ENCODE measurements around the gene DUSP14. TPM values are rescaled to one million over a fixed set of nuclear protein-coding genes. Genes with fewer than 3 reads are reported as not detected.

DUSP14 gene
- total RNA-seq, 1 donor from 2014 or later, result 4.3 TPM

DNA sequence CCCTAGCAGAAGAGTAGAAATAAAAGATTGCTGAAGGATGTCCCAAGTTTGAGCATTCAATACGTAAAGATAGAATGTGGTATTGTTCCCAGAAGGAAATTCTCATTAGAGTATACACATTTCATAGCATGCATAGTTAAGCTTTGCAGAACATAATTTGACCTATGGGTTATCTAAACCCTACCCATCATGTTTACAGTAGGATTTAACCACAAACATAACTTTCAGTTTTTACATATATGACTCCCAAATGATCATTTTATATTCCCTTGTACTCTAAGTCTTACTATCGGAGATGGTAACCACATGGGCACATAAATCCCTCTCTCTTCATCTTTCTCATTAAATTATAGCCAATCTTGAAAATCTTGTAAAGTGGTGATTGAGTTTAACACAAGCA, 68.6 kb downstream of the DUSP14 start:
- Mint-ChIP-seq H3K4me1 (no peaks in the 10 kb centered on the region), H3K36me3 (ENCODE audit: low read depth) (peaks cover 74% of the 10 kb centered on the region)
- POLR2A ChIA-PET, result no interaction called here

DNA sequence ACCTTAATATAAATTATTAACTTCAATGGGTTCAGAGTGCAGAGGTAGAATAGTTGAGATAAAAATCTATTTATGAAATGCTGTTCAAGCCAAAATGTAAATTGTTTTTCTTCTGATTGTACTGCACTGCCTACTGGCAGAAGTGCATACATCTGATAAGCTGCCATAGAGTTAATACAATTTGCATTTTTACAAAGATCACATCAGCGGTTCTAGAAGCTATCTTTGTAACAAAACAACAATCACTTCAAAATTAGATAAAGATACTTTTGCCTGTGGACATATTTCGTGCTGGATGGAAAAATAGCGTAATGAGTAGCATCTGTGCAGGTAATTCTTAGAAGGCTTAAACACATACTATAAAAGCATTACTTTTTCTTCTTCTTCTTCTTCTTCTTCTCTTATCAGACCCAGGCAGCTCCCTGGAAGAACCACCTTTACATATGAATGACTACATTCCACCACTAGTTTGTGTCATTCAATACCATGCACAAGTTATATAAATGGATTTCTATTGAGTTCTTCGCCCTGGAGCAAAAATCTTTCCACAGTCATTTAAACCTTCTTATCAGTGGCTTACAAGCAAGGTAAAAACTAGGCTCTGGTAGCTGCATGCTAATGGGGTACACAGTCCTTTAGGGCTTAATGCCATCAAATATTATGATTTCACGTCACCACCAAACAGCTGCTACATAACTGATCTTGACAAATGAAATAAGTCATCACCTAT, 72.5 kb downstream of the DUSP14 start:
- H3K27me3 Mint-ChIP-seq, result no peaks in the 10 kb centered on the region
- ChIA-PET POLR2A (no interaction called here), CTCF (interaction anchor here (0.6 to 0.9 kb wide), 2 partner anchors 8 to 254 kb away, joined by 3 read pairs; no protein-coding TSS in a partner anchor)
- DNase-seq, result no peak
- H3K4me3 Mint-ChIP-seq, result no peak overlapping the region
- H3K27ac Mint-ChIP-seq, result no peak overlapping the region
- H3K36me3 Mint-ChIP-seq (ENCODE audit: low read depth), result peaks cover 76% of the 10 kb centered on the region
- no peak for ATAC-seq (ENCODE audit: low read depth)
- intact Hi-C loops (cut with micrococcal nuclease), result no loop called here
- H3K9me3 Mint-ChIP-seq, result no peaks in the 10 kb centered on the region
- no peaks in the 10 kb centered on the region for H3K4me1 Mint-ChIP-seq
- no peak for TF ChIP-seq CTCF (IDR thresholded peaks at IDR 0.05)

More for the DNA sequence above, 68.6 kb downstream of the DUSP14 start:
- ATAC-seq (ENCODE audit: low read depth) (no peak), DNase-seq (no peak)
- H3K4me3 Mint-ChIP-seq, result no peak overlapping the region
- no peak overlapping the region for H3K27ac Mint-ChIP-seq
- no peak for TF ChIP-seq CTCF (IDR thresholded peaks at IDR 0.05)
- no peaks in the 10 kb centered on the region for H3K9me3 Mint-ChIP-seq
- CTCF ChIA-PET, result no interaction called here
- H3K27me3 Mint-ChIP-seq, result no peaks in the 10 kb centered on the region
- intact Hi-C loops (cut with micrococcal nuclease), result no loop called here

Other genes starting within 250 kb of the DUSP14 start
- gene C17orf78, start 113.9 kb upstream of the DUSP14 start, total RNA-seq, result not detected in 2 replicates
- gene ACACA, start 83.1 kb upstream of the DUSP14 start, total RNA-seq, result 32.4 and 42.4 TPM in 2 replicates
- gene TADA2A, start 83.0 kb upstream of the DUSP14 start, total RNA-seq, result 35.6 and 42.0 TPM in 2 replicates
- gene SYNRG, start 119.5 kb downstream of the DUSP14 start, total RNA-seq, result 83.7 and 89.8 TPM in 2 replicates
- 35.6 and 39.9 TPM in 2 replicates for gene DDX52, start 153.6 kb downstream of the DUSP14 start, total RNA-seq